G401.6 (cell line): ENCODE data around the gene SPTLC2.
"Not testable (repeated sequence)": the region's sequence is repeated elsewhere in the genome, so short reads cannot be mapped to it uniquely, and the experiment has no call there.

Source experiments
- FAIRE-seq: peaks from 2 replicates; lab custom pipeline; 2012; peaks lifted over from hg19 to GRCh38; lab: Jason Lieb, UNC

Gene SPTLC2

GRCh38 chr14:77547512-77548180 lies 68.8 kb downstream of the SPTLC2 start:
- FAIRE-seq, result no peak

- FAIRE-seq, result not testable (repeated sequence)
These were observed 71.3 kb downstream of the SPTLC2 start for GRCh38 chr14:77545171-77545570.

- no peak for FAIRE-seq
These were observed 71.9 kb downstream of the SPTLC2 start for GRCh38 chr14:77544571-77544970.

- no peak for FAIRE-seq
These were observed 72.7 kb downstream of the SPTLC2 start for GRCh38 chr14:77543637-77544334.

- FAIRE-seq, result no peak
These were observed 73.2 kb downstream of the SPTLC2 start for GRCh38 chr14:77543240-77543551.

- FAIRE-seq, result no peak
These were observed 73.8 kb downstream of the SPTLC2 start for GRCh38 chr14:77542421-77543239.

- FAIRE-seq, result no peak
These were observed 74.5 kb downstream of the SPTLC2 start for GRCh38 chr14:77541905-77542304.

GRCh38 chr14:77536951-77537350 lies 79.5 kb downstream of the SPTLC2 start:
- not testable (repeated sequence) for FAIRE-seq

- no peak for FAIRE-seq
These were observed 85.4 kb downstream of the SPTLC2 start for GRCh38 chr14:77531071-77531470.

GRCh38 chr14:77529963-77530362 lies 86.5 kb downstream of the SPTLC2 start:
- no peak for FAIRE-seq

- no peak for FAIRE-seq
These were observed 87.2 kb downstream of the SPTLC2 start for GRCh38 chr14:77529213-77529612.

GRCh38 chr14:77528701-77529100 lies 87.7 kb downstream of the SPTLC2 start:
- FAIRE-seq, result not testable (repeated sequence)

GRCh38 chr14:77526266-77526665 lies 90.2 kb downstream of the SPTLC2 start:
- no peak for FAIRE-seq

GRCh38 chr14:77524536-77524935 lies 91.9 kb downstream of the SPTLC2 start:
- FAIRE-seq, result no peak

GRCh38 chr14:77523109-77523508 lies 93.3 kb downstream of the SPTLC2 start:
- no peak for FAIRE-seq

- FAIRE-seq, result no peak
These were observed 95.9 kb downstream of the SPTLC2 start for GRCh38 chr14:77520555-77520954.

GRCh38 chr14:77516126-77516525 lies 100.3 kb downstream of the SPTLC2 start:
- FAIRE-seq, result no peak

- no peak for FAIRE-seq
These were observed 104.8 kb downstream of the SPTLC2 start for GRCh38 chr14:77511486-77512162.

GRCh38 chr14:77509366-77509765 lies 107.1 kb downstream of the SPTLC2 start:
- no peak for FAIRE-seq

- no peak for FAIRE-seq
These were observed 107.6 kb downstream of the SPTLC2 start for GRCh38 chr14:77508876-77509275.

- peak; percentile 62 for FAIRE-seq
These were observed 108.2 kb downstream of the SPTLC2 start for GRCh38 chr14:77508249-77508648.

GRCh38 chr14:77507762-77508161 lies 108.7 kb downstream of the SPTLC2 start:
- FAIRE-seq, result no peak

GRCh38 chr14:77505031-77505430 lies 111.4 kb downstream of the SPTLC2 start:
- no peak for FAIRE-seq
